Fibroblast of lung (primary cell): ENCODE measurements around the gene NCKAP5. TPM values are rescaled to one million over a fixed set of nuclear protein-coding genes. Genes with fewer than 3 reads are reported as not detected.

Source experiments
- DNase-seq, 2 donors: peaks; one replicate each; pipeline versions ENCODE4 v3.0.0 to v3.0.0-alpha.2; 2010; ENCODE audit warnings: low read depth in 2 of 2
- H2AFZ ChIP-seq: 2 replicates; pipeline ENCODE4 v1.5.1; 2012; ENCODE audit warnings: low read length, control low read depth, inconsistent platforms
- H3K27ac ChIP-seq: 2 replicates; pipeline ENCODE4 v1.5.1; 2011; ENCODE audit warnings: low read length, control low read depth; ENCODE audit not compliant: insufficient read depth
- H3K27me3 ChIP-seq: 2 replicates; pipeline ENCODE4 v1.5.1; 2011; ENCODE audit warnings: mild to moderate bottlenecking, low read length; ENCODE audit not compliant: control insufficient read depth, insufficient read depth
- H3K36me3 ChIP-seq: 2 replicates; pipeline ENCODE4 v1.5.1; 2011; ENCODE audit warnings: low read length; ENCODE audit not compliant: control insufficient read depth, insufficient read depth
- H3K4me1 ChIP-seq: 2 replicates; pipeline ENCODE4 v1.5.1; 2011; ENCODE audit warnings: low read length; ENCODE audit not compliant: control insufficient read depth, insufficient read depth; ENCODE audit errors: extremely low read depth
- H3K4me2 ChIP-seq: 2 replicates; pipeline ENCODE4 v1.5.1; 2011; ENCODE audit warnings: low read length, control low read depth; ENCODE audit not compliant: insufficient read depth; ENCODE audit errors: extremely low read depth
- H3K4me3 ChIP-seq, 4 experiments: fragments of 200-600 bp in 1 of 4; sonication (generic) in 1 of 4; replicated peaks in 1 of 4; 2 replicates each; pipeline ENCODE4 v1.5.1; 2011 to 2016; ENCODE audit warnings: low read length in 4 of 4, low read depth in 3 of 4, mild to moderate bottlenecking in 3 of 4, control low read depth in 2 of 4, inconsistent platforms in 1 of 4, mixed read lengths in 1 of 4; ENCODE audit not compliant: insufficient read depth in 1 of 4; ENCODE audit errors: control extremely low read depth in 1 of 4
- H3K79me2 ChIP-seq: 2 replicates; pipeline ENCODE4 v1.5.1; 2012; ENCODE audit warnings: mild to moderate bottlenecking, low read length, inconsistent platforms; ENCODE audit not compliant: control insufficient read depth, insufficient read depth
- H3K9ac ChIP-seq: 2 replicates; pipeline ENCODE4 v1.5.1; 2011; ENCODE audit warnings: mild to moderate bottlenecking, low read length, control low read depth; ENCODE audit not compliant: insufficient read depth
- H3K9me3 ChIP-seq: 2 replicates; pipeline ENCODE4 v1.5.1; 2012; ENCODE audit warnings: low read depth, low read length; ENCODE audit not compliant: control insufficient read depth, insufficient read depth
- H4K20me1 ChIP-seq: 2 replicates; pipeline ENCODE4 v1.5.1; 2011; ENCODE audit warnings: low read length; ENCODE audit not compliant: control insufficient read depth, insufficient read depth; ENCODE audit errors: extremely low read depth
- EZH2 ChIP-seq: IDR thresholded peaks from 2 replicates; pipeline ENCODE4 v1.5.1; 2012; ENCODE audit warnings: low read length, control low read depth, mild to moderate bottlenecking; ENCODE audit errors: missing control alignments
- polyA plus RNA-seq, 2 donors: library from polyadenylated mRNA; depleted of rRNA in 1 of 2; stranded (reverse) in 1 of 2; unstranded in 1 of 2; fragments of >200 nt; gene quantifications; 2 replicates each; pipeline ENCODE4 v1.2.1, GENCODE V29; 2011 to 2012; ENCODE audit warnings: missing spikeins in 1 of 2
- total RNA-seq: library from RNA; depleted of rRNA; stranded (reverse); fragments of >200 nt; gene quantifications from 2 replicates; pipeline ENCODE4 v1.2.1, GENCODE V29; 2014
- TF ChIP-seq, protein P1 (sequence below), 2 donors: IDR thresholded peaks in 1 of 2; conservative IDR thresholded peaks in 1 of 2; 1 replicate in 1 of 2; 2 replicates in 1 of 2; pipeline ENCODE4 v1.5.1; 2011 to 2012; ENCODE audit warnings: low read length in 2 of 2, control low read depth in 1 of 2, inconsistent platforms in 1 of 2, low read depth in 1 of 2, mild to moderate bottlenecking in 1 of 2

NCKAP5 gene
- total and polyA plus RNA-seq, 2 donors (not counting 1 experiment from before 2014, with no cell fraction given) = 2.6 to 6.2 TPM

DNA sequence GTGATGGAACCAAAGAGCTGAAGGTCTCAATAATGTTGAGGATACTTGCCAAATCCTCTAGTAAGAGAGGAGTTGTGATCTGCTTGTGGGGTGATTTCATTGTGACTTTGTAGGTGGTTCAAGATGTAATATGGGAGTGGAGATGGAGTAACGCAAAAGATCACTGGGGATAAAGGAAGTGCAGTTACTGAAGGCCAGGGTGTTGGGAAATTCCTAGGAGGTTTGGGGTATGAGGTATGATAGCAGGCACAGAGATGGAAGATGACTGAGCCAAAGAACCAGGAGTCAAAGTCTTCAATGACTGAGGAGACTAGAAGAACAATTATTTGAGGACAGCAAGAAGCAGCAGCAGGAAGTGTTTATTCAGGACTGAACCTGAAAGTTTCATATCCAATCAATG lies 222.6 kb downstream of the NCKAP5 start:
- no peak overlapping the region for H3K9ac ChIP-seq
- H4K20me1 ChIP-seq = no peaks in the 10 kb centered on the region
- H2AFZ ChIP-seq = no peak overlapping the region
- H3K4me1 ChIP-seq = no peaks in the 10 kb centered on the region
- peak in 1 of 2 donors; percentile 6 for DNase-seq
- H3K27me3 ChIP-seq = no peaks in the 10 kb centered on the region
- H3K4me2 ChIP-seq = no peak overlapping the region
- no peak for TF ChIP-seq EZH2
- TF ChIP-seq, protein P1, sequence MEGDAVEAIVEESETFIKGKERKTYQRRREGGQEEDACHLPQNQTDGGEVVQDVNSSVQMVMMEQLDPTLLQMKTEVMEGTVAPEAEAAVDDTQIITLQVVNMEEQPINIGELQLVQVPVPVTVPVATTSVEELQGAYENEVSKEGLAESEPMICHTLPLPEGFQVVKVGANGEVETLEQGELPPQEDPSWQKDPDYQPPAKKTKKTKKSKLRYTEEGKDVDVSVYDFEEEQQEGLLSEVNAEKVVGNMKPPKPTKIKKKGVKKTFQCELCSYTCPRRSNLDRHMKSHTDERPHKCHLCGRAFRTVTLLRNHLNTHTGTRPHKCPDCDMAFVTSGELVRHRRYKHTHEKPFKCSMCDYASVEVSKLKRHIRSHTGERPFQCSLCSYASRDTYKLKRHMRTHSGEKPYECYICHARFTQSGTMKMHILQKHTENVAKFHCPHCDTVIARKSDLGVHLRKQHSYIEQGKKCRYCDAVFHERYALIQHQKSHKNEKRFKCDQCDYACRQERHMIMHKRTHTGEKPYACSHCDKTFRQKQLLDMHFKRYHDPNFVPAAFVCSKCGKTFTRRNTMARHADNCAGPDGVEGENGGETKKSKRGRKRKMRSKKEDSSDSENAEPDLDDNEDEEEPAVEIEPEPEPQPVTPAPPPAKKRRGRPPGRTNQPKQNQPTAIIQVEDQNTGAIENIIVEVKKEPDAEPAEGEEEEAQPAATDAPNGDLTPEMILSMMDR (conservative IDR thresholded peaks at IDR 0.05 in 1 of 2, IDR thresholded peaks at IDR 0.05 in 1 of 2; ENCODE audit: low read depth in 1 of 2, low read length in 2 of 2) = no peak
- no peak overlapping the region for H3K27ac ChIP-seq
- no peaks in the 10 kb centered on the region for H3K9me3 ChIP-seq
- no peaks in the 10 kb centered on the region for H3K79me2 ChIP-seq
- no peaks in the 10 kb centered on the region for H3K36me3 ChIP-seq
- no peak overlapping the region for H3K4me3 ChIP-seq

DNA sequence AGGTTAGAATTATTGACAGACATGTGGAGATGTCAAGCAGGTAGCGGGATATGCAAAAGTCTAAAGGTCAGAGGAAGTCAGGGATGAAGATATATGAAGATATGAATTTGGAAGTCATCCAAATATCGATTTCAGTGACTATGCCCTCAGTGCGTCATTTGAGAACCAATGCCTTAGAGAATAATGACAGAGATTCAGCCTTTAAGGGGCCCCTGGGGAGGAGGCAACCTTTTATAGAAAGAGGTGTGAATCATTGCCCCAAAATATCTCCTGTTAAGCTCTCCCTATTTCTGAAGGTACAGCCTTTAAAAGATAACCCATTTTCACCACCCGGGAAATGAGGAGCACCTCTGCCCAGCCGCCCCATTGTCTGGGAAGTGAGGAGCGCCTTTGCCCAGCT lies 223.4 kb downstream of the NCKAP5 start:
- Histone ChIP-seq H2AFZ (no peak overlapping the region), H3K4me2 (no peak overlapping the region), H4K20me1 (no peaks in the 10 kb centered on the region), H3K9ac (no peak overlapping the region), H3K79me2 (no peaks in the 10 kb centered on the region), H3K27ac (no peak overlapping the region), H3K4me1 (no peaks in the 10 kb centered on the region), H3K27me3 (no peaks in the 10 kb centered on the region), H3K4me3 (no peak overlapping the region), H3K36me3 (no peaks in the 10 kb centered on the region), H3K9me3 (no peaks in the 10 kb centered on the region)
- TF ChIP-seq, protein P1 (conservative IDR thresholded peaks at IDR 0.05 in 1 of 2, IDR thresholded peaks at IDR 0.05 in 1 of 2; ENCODE audit: low read depth in 1 of 2, low read length in 2 of 2) = no peak
- no peak for TF ChIP-seq EZH2
- no peak for DNase-seq

DNA sequence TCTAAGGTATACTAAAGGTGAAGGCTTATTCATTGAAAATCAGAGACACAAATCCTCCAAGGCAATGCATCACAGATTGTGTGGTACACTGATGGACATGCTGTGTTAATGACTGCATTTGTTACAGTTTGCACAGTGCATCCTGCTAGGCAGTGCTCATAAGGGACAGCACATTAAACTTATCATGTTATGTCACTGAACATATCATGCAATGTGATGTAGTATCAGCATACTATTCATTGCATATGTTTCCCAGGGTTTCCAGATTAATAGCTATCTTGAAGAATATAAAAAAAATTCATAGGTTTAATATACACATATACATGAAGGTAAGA lies 225.3 kb downstream of the NCKAP5 start:
- no peaks in the 10 kb centered on the region for H3K27me3 ChIP-seq
- no peak overlapping the region for H3K4me3 ChIP-seq
- no peaks in the 10 kb centered on the region for H3K9me3 ChIP-seq
- H3K79me2 ChIP-seq = no peaks in the 10 kb centered on the region
- DNase-seq = no peak
- TF ChIP-seq, protein P1 (conservative IDR thresholded peaks at IDR 0.05 in 1 of 2, IDR thresholded peaks at IDR 0.05 in 1 of 2; ENCODE audit: low read depth in 1 of 2, low read length in 2 of 2) = no peak
- TF ChIP-seq EZH2 = no peak
- no peak overlapping the region for H3K9ac ChIP-seq
- no peak overlapping the region for H3K27ac ChIP-seq
- no peak overlapping the region for H3K4me2 ChIP-seq
- no peaks in the 10 kb centered on the region for H4K20me1 ChIP-seq
- H3K36me3 ChIP-seq = no peaks in the 10 kb centered on the region
- no peaks in the 10 kb centered on the region for H3K4me1 ChIP-seq
- no peak overlapping the region for H2AFZ ChIP-seq
